ENCODE measurements around the gene WAC. TPM values are rescaled to one million over a fixed set of nuclear protein-coding genes. Genes with fewer than 3 reads are reported as not detected.
"Not testable (repeated sequence)": the region's sequence is repeated elsewhere in the genome, so short reads cannot be mapped to it uniquely, and the experiment has no call there.

The WAC gene
- total RNA-seq, 2 donors from 2014 or later: 136 to 146 TPM

- Mint-ChIP-seq H3K9me3 (no peaks in the 10 kb centered on the region), H3K4me3 (no peak overlapping the region), H3K36me3 (peaks cover 25% of the 10 kb centered on the region), H3K27ac (peak overlapping the region in 1 of 2 donors; percentile 62), H3K4me1 (ENCODE audit: low read depth in 2 of 2) (peaks cover 30 to 34% of the 10 kb centered on the region in 2 donors), H3K27me3 (no peaks in the 10 kb centered on the region)
- DNase-seq (ENCODE audit: low spot score): no peak
- ATAC-seq: no peak
These were observed 54.5 kb downstream of the WAC start for GRCh38 chr10:28587270-28587969.

GRCh38 chr10:28587970-28588290 lies 55.0 kb downstream of the WAC start:
- DNase-seq (ENCODE audit: low spot score) (no peak), ATAC-seq (no peak)
- H3K4me3 Mint-ChIP-seq: no peak overlapping the region
- no peaks in the 10 kb centered on the region for H3K27me3 Mint-ChIP-seq
- peak overlapping the region in 1 of 2 donors; percentile 33 for H3K27ac Mint-ChIP-seq
- no peaks in the 10 kb centered on the region for H3K9me3 Mint-ChIP-seq
- peaks cover 32 to 35% of the 10 kb centered on the region in 2 donors for H3K4me1 Mint-ChIP-seq (ENCODE audit: low read depth in 2 of 2)
- H3K36me3 Mint-ChIP-seq: peaks cover 29% of the 10 kb centered on the region

GRCh38 chr10:28592953-28593352 lies 60.0 kb downstream of the WAC start:
- Mint-ChIP-seq H3K27me3 (no peaks in the 10 kb centered on the region), H3K4me3 (peak overlapping the region; percentile 75), H3K4me1 (ENCODE audit: low read depth in 2 of 2) (peaks cover 39 to 40% of the 10 kb centered on the region in 2 donors), H3K36me3 (peaks cover 28% of the 10 kb centered on the region), H3K27ac (peak overlapping the region; percentile 67 to 71), H3K9me3 (no peaks in the 10 kb centered on the region)
- DNase-seq (ENCODE audit: low spot score) (no peak), ATAC-seq (peak; percentile 77 to 80)

- peaks cover 28% of the 10 kb centered on the region for H3K36me3 Mint-ChIP-seq
- no peaks in the 10 kb centered on the region for H3K27me3 Mint-ChIP-seq
- H3K27ac Mint-ChIP-seq: peak overlapping the region; percentile 30 to 53
- no peak overlapping the region for H3K4me3 Mint-ChIP-seq
- ATAC-seq (no peak), DNase-seq (ENCODE audit: low spot score) (no peak)
- H3K4me1 Mint-ChIP-seq (ENCODE audit: low read depth in 2 of 2): peaks cover 40 to 48% of the 10 kb centered on the region in 2 donors
- H3K9me3 Mint-ChIP-seq: no peaks in the 10 kb centered on the region
These were observed 60.9 kb downstream of the WAC start for GRCh38 chr10:28593811-28594210.

GRCh38 chr10:28594406-28594805 lies 61.5 kb downstream of the WAC start:
- no peaks in the 10 kb centered on the region for H3K27me3 Mint-ChIP-seq
- peaks cover 23% of the 10 kb centered on the region for H3K36me3 Mint-ChIP-seq
- no peaks in the 10 kb centered on the region for H3K9me3 Mint-ChIP-seq
- ATAC-seq (no peak), DNase-seq (ENCODE audit: low spot score) (no peak)
- H3K4me1 Mint-ChIP-seq (ENCODE audit: low read depth in 2 of 2): peaks cover 41 to 48% of the 10 kb centered on the region in 2 donors
- no peak overlapping the region for H3K4me3 Mint-ChIP-seq
- peak overlapping the region; percentile 30 to 53 for H3K27ac Mint-ChIP-seq

GRCh38 chr10:28595613-28596012 lies 62.7 kb downstream of the WAC start:
- Mint-ChIP-seq H3K4me3 (no peak overlapping the region), H3K27ac (no peak overlapping the region), H3K27me3 (no peaks in the 10 kb centered on the region), H3K36me3 (peaks cover 23% of the 10 kb centered on the region), H3K4me1 (ENCODE audit: low read depth in 2 of 2) (peaks cover 45 to 54% of the 10 kb centered on the region in 2 donors), H3K9me3 (no peaks in the 10 kb centered on the region)
- no peak for DNase-seq (ENCODE audit: low spot score)
- no peak for ATAC-seq

GRCh38 chr10:28600056-28600455 lies 67.1 kb downstream of the WAC start:
- DNase-seq (ENCODE audit: low spot score) (no peak), ATAC-seq (no peak)
- no peak overlapping the region for H3K4me3 Mint-ChIP-seq
- H3K4me1 Mint-ChIP-seq (ENCODE audit: low read depth in 2 of 2): peaks cover 52 to 56% of the 10 kb centered on the region in 2 donors
- peaks cover 9% of the 10 kb centered on the region for H3K36me3 Mint-ChIP-seq
- no peaks in the 10 kb centered on the region for H3K9me3 Mint-ChIP-seq
- H3K27me3 Mint-ChIP-seq: no peaks in the 10 kb centered on the region
- no peak overlapping the region for H3K27ac Mint-ChIP-seq

- ATAC-seq: no peak
- H3K9me3 Mint-ChIP-seq: no peaks in the 10 kb centered on the region
- DNase-seq (ENCODE audit: low spot score): no peak
- no peak overlapping the region for H3K27ac Mint-ChIP-seq
- H3K36me3 Mint-ChIP-seq: peaks cover 9% of the 10 kb centered on the region
- no peaks in the 10 kb centered on the region for H3K27me3 Mint-ChIP-seq
- H3K4me1 Mint-ChIP-seq (ENCODE audit: low read depth in 2 of 2): peaks cover 53 to 60% of the 10 kb centered on the region in 2 donors
- no peak overlapping the region for H3K4me3 Mint-ChIP-seq
These were observed 68.1 kb downstream of the WAC start for GRCh38 chr10:28601012-28601411.

- no peak overlapping the region for H3K27ac Mint-ChIP-seq
- no peaks in the 10 kb centered on the region for H3K36me3 Mint-ChIP-seq
- ATAC-seq (no peak), DNase-seq (ENCODE audit: low spot score) (no peak)
- H3K4me3 Mint-ChIP-seq: no peak overlapping the region
- H3K4me1 Mint-ChIP-seq (ENCODE audit: low read depth in 2 of 2): peaks cover 40 to 50% of the 10 kb centered on the region in 2 donors
- H3K9me3 Mint-ChIP-seq: no peaks in the 10 kb centered on the region
- H3K27me3 Mint-ChIP-seq: no peaks in the 10 kb centered on the region
These were observed 71.9 kb downstream of the WAC start for GRCh38 chr10:28604567-28605536.

- no peaks in the 10 kb centered on the region for H3K9me3 Mint-ChIP-seq
- H3K4me1 Mint-ChIP-seq (ENCODE audit: low read depth in 2 of 2): peaks cover 36 to 41% of the 10 kb centered on the region in 2 donors
- no peaks in the 10 kb centered on the region for H3K27me3 Mint-ChIP-seq
- no peak overlapping the region for H3K27ac Mint-ChIP-seq
- ATAC-seq: no peak
- no peak overlapping the region for H3K4me3 Mint-ChIP-seq
- no peak for DNase-seq (ENCODE audit: low spot score)
- H3K36me3 Mint-ChIP-seq: peaks cover 7% of the 10 kb centered on the region
These were observed 73.7 kb downstream of the WAC start for GRCh38 chr10:28606568-28606967.

- not testable (repeated sequence) for H3K27ac Mint-ChIP-seq; H3K27me3 Mint-ChIP-seq; H3K9me3 Mint-ChIP-seq; H3K4me3 Mint-ChIP-seq; ATAC-seq; DNase-seq (ENCODE audit: low spot score)
- Mint-ChIP-seq H3K36me3 (peaks cover 22% of the 10 kb centered on the region), H3K4me1 (ENCODE audit: low read depth in 2 of 2) (peaks cover 24 to 36% of the 10 kb centered on the region in 2 donors)
These were observed 76.7 kb downstream of the WAC start for GRCh38 chr10:28609636-28610035.

GRCh38 chr10:28612877-28613276 lies 80.0 kb downstream of the WAC start:
- DNase-seq (ENCODE audit: low spot score) (no peak), ATAC-seq (no peak)
- Mint-ChIP-seq H3K27ac (peak overlapping the region in 1 of 2 donors; percentile 23), H3K4me1 (ENCODE audit: low read depth in 2 of 2) (peaks cover 7 to 15% of the 10 kb centered on the region in 2 donors), H3K36me3 (peaks cover 22% of the 10 kb centered on the region), H3K27me3 (no peaks in the 10 kb centered on the region), H3K9me3 (no peaks in the 10 kb centered on the region), H3K4me3 (no peak overlapping the region)

- H3K9me3 Mint-ChIP-seq: no peaks in the 10 kb centered on the region
- no peak for ATAC-seq
- no peak overlapping the region for H3K27ac Mint-ChIP-seq
- peaks cover 19% of the 10 kb centered on the region for H3K36me3 Mint-ChIP-seq
- no peaks in the 10 kb centered on the region for H3K27me3 Mint-ChIP-seq
- H3K4me1 Mint-ChIP-seq (ENCODE audit: low read depth in 2 of 2): peaks cover 7 to 9% of the 10 kb centered on the region in 2 donors
- no peak overlapping the region for H3K4me3 Mint-ChIP-seq
- DNase-seq (ENCODE audit: low spot score): no peak
These were observed 83.6 kb downstream of the WAC start for GRCh38 chr10:28616514-28616913.

GRCh38 chr10:28619455-28619854 lies 86.5 kb downstream of the WAC start:
- no peak for DNase-seq (ENCODE audit: low spot score)
- H3K9me3 Mint-ChIP-seq: no peaks in the 10 kb centered on the region
- H3K36me3 Mint-ChIP-seq: peaks cover 4% of the 10 kb centered on the region
- peaks cover 9 to 10% of the 10 kb centered on the region in 2 donors for H3K4me1 Mint-ChIP-seq (ENCODE audit: low read depth in 2 of 2)
- ATAC-seq: no peak
- H3K27ac Mint-ChIP-seq: no peak overlapping the region
- H3K4me3 Mint-ChIP-seq: no peak overlapping the region
- H3K27me3 Mint-ChIP-seq: no peaks in the 10 kb centered on the region
